Measurements from ENCODE around the gene CCZ1. TPM values are rescaled to one million over a fixed set of nuclear protein-coding genes. Genes with fewer than 3 reads are reported as not detected.
"Not testable (repeated sequence)": the region's sequence is repeated elsewhere in the genome, so short reads cannot be mapped to it uniquely, and the experiment has no call there.

CCZ1 gene
- total RNA-seq = 10 to 100 TPM; 41.0 to 80.0 (median 59.6) TPM

DNA sequence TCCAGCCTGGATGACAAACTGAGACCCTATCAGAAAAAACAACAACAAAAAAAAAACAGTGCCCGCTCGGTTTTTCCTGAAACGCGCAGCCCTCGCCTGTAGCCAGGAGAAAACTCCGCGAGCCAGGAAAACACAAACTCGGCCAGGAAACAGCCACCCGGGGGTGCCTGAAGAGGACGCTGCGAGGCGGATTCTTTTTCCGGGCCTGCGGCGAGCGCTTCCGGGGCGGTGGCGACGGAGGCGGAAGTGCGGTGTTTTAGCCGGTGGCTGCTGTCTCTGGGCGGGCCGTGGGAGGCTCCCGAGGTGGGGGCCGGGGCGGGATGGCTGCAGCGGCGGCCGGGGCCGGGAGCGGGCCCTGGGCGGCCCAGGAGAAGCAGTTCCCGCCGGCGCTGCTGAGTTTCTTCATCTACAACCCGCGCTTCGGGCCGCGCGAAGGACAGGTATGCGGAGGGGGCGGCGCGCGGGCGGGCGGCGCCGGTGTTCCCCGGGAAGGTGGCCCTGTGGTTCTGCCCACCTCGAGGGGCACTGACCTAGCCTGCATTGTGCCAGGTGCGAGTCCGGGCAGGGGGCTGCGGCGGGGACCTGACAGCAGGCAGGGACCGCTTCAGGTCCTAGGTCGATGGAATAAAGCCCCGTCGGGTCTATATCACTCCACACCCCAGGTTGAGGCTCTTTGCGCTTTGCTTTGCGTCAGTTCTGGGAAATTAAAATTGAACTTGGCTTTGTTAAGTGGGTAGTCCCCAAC, at the start of gene CCZ1:
CCZ1 (plus strand) TSS at position 254 of the 745 bp plus-strand sequence; CDS start at position 321, 67 bp downstream.
- H3K4me3 ChIP-seq (replicated peaks in 1 of 3) = peak within 1 kb of the TSS in 2 of 3 donors; percentile 37 to 39
- H3K27ac ChIP-seq = peak within 1 kb of the TSS in 1 of 3 donors; percentile 45
- H3K36me3 ChIP-seq; H3K4me1 ChIP-seq; H3K9me3 ChIP-seq; intact Hi-C loops (cut with DNase I); H3K27me3 ChIP-seq: not testable (repeated sequence)
- peak; percentile 51 to 62 for DNase-seq
- peak in 1 of 2 donors; percentile 17 for TF ChIP-seq POLR2A (IDR thresholded peaks at IDR 0.05)
- TF ChIP-seq, protein P1, sequence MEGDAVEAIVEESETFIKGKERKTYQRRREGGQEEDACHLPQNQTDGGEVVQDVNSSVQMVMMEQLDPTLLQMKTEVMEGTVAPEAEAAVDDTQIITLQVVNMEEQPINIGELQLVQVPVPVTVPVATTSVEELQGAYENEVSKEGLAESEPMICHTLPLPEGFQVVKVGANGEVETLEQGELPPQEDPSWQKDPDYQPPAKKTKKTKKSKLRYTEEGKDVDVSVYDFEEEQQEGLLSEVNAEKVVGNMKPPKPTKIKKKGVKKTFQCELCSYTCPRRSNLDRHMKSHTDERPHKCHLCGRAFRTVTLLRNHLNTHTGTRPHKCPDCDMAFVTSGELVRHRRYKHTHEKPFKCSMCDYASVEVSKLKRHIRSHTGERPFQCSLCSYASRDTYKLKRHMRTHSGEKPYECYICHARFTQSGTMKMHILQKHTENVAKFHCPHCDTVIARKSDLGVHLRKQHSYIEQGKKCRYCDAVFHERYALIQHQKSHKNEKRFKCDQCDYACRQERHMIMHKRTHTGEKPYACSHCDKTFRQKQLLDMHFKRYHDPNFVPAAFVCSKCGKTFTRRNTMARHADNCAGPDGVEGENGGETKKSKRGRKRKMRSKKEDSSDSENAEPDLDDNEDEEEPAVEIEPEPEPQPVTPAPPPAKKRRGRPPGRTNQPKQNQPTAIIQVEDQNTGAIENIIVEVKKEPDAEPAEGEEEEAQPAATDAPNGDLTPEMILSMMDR (IDR thresholded peaks at IDR 0.05) = peak in 1 of 6 experiments; percentile 18
- WGBS, 2 donors = 0 to 1% methylated on average over 9 to 17 of the region's 64 CpGs

- intact Hi-C loops (cut with DNase I) = no loop called here
- DNase-seq = no peak
- no peak overlapping the region for H3K4me3 ChIP-seq (replicated peaks in 1 of 3)
- WGBS, 2 donors = 85 to 90% methylated on average over 8 of the region's 8 CpGs
- no peaks in the 10 kb centered on the region for H3K36me3 ChIP-seq
- TF ChIP-seq, protein P1 (IDR thresholded peaks at IDR 0.05) = no peak
- TF ChIP-seq POLR2A (IDR thresholded peaks at IDR 0.05) = no peak
- H3K9me3 ChIP-seq = no peaks in the 10 kb centered on the region
- no peaks in the 10 kb centered on the region for H3K4me1 ChIP-seq
- H3K27ac ChIP-seq = no peak overlapping the region
- H3K27me3 ChIP-seq = no peaks in the 10 kb centered on the region
These were observed 47.6 kb upstream of the CCZ1 start for GRCh38 chr7:5850944-5851343.

DNA sequence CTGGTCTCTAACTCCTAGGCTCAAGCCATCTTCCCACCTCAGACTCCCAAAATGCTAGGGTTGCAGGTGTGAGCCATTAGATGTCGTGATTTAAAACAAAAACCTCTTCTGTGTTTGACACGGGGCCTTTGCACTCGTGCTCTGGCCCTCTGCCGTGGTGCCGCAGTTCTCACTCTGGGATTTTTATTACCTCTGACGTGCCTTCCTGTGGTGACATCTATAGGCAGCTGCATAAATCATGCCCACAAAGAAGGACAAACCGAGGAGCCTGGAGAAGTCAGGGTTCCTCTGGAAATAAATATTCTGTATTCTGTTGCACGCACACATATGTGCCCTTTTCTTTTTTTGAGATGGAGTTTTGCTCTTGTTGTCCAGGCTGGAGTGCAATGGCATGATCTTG, 43.8 kb upstream of the CCZ1 start:
- DNase-seq = no peak
- no peak overlapping the region for H3K4me3 ChIP-seq (replicated peaks in 1 of 3)
- H3K9me3 ChIP-seq = no peaks in the 10 kb centered on the region
- H3K36me3 ChIP-seq = no peaks in the 10 kb centered on the region
- H3K27me3 ChIP-seq = no peaks in the 10 kb centered on the region
- WGBS, 2 donors = 89 to 91% methylated on average over 8 of the region's 8 CpGs
- intact Hi-C loops (cut with DNase I) = no loop called here
- H3K27ac ChIP-seq = no peak overlapping the region
- no peaks in the 10 kb centered on the region for H3K4me1 ChIP-seq
- TF ChIP-seq, protein P1 (IDR thresholded peaks at IDR 0.05) = no peak
- TF ChIP-seq POLR2A (IDR thresholded peaks at IDR 0.05) = no peak

GRCh38 chr7:5857041-5857575, 41.4 kb upstream of the CCZ1 start:
- DNase-seq; H3K4me3 ChIP-seq (replicated peaks in 1 of 3); H3K4me1 ChIP-seq; H3K27me3 ChIP-seq; H3K9me3 ChIP-seq; intact Hi-C loops (cut with DNase I); H3K27ac ChIP-seq; H3K36me3 ChIP-seq: not testable (repeated sequence)
- WGBS, 2 donors = 77 to 78% methylated on average over 13 of the region's 13 CpGs

GRCh38 chr7:5858494-5858893, 40.0 kb upstream of the CCZ1 start:
- H3K9me3 ChIP-seq; intact Hi-C loops (cut with DNase I); H3K36me3 ChIP-seq; H3K27me3 ChIP-seq; H3K27ac ChIP-seq; H3K4me1 ChIP-seq; DNase-seq; H3K4me3 ChIP-seq (replicated peaks in 1 of 3): not testable (repeated sequence)
- 75 to 88% methylated on average over 8 of the region's 8 CpGs for WGBS, 2 donors

GRCh38 chr7:5861281-5861680, 37.3 kb upstream of the CCZ1 start:
- H3K27me3 ChIP-seq; DNase-seq; H3K4me1 ChIP-seq; H3K36me3 ChIP-seq; H3K9me3 ChIP-seq; H3K4me3 ChIP-seq (replicated peaks in 1 of 3); intact Hi-C loops (cut with DNase I); H3K27ac ChIP-seq: not testable (repeated sequence)
- 87 to 90% methylated on average over 5 of the region's 5 CpGs for WGBS, 2 donors

DNA sequence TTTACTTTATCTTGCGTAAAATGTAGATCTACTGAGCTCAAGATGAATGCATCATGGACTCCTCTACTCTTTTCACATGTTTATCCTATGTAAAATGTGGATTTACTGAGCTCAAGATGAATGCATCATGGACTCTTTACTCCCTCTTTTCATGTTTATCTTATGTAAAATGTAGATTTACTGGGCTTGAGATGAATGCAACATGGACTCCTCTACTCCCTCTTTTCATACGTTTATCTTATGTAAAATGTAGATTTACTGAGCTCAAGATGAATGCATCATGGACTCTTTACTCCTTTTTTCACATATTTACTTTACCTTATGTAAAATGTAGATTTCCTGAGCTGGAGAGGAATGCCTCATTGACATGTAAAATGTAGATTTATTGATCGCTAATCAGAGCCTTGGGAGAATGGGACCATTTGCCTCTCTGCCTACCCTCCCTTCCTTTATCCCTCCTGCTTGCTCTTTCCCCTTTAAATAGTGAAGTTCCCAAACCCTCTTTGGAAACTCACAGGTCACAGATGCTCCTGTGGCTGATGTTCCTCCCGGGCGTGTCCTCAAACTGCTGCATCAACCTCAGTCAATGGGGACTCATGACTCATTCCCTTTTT, 35.7 kb upstream of the CCZ1 start:
- H3K36me3 ChIP-seq; H3K4me3 ChIP-seq (replicated peaks in 1 of 3); H3K27me3 ChIP-seq; H3K4me1 ChIP-seq; intact Hi-C loops (cut with DNase I); H3K9me3 ChIP-seq; DNase-seq; H3K27ac ChIP-seq: not testable (repeated sequence)
- WGBS, 2 donors = 86 to 91% methylated on average over 5 of the region's 5 CpGs

DNA sequence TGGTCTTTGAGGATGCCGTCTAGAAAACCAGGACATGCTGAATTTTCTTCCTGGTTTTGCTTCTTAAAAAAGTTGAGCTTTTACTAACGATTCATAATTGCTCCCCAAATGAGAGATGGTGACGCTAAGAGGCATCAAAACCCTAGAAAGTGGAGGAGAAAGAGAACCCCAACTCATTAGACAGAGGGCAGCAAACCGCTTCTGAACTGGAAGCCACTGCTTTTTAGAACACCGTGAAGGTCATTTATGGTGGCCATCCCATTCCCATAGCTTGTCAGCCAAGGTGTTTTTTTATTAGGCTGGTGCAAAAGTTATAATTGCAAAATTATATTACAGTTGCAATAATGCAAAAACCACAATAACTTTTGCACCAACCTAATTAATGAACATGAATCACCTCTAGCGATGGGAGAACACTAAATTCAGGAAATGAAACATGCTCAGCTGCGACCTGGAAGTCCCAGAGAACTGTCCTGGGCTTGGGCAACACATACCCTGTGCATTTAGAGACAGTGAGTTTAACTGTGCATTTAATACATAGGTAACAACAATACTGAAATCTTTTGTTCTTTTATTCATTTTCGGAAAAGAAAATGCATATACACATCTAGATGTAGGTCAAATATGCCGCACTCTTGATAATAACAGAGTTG, 33.1 kb upstream of the CCZ1 start:
- H3K4me1 ChIP-seq; H3K36me3 ChIP-seq; DNase-seq; H3K4me3 ChIP-seq (replicated peaks in 1 of 3); H3K27me3 ChIP-seq; intact Hi-C loops (cut with DNase I); H3K27ac ChIP-seq; H3K9me3 ChIP-seq: not testable (repeated sequence)
- WGBS, 2 donors = 72 to 77% methylated on average over 9 of the region's 9 CpGs

All from thyroid gland (tissue), 4 donors.